ENCODE data around the gene PTPRD. TPM values are rescaled to one million over a fixed set of nuclear protein-coding genes. Genes with fewer than 3 reads are reported as not detected.

The PTPRD gene
- total RNA-seq, 1 experiment from 2014 or later: not detected

- no peak overlapping the region for H3K4me3 Mint-ChIP-seq (ENCODE audit: unreplicated experiment)
- H3K9me3 Mint-ChIP-seq (ENCODE audit: unreplicated experiment): no peaks in the 10 kb centered on the region
- intact Hi-C loops (cut with micrococcal nuclease): no loop called here
- peaks cover 24% of the 10 kb centered on the region for H3K27me3 Mint-ChIP-seq (ENCODE audit: insufficient read depth, unreplicated experiment)
- POLR2A ChIA-PET: no interaction called here
- H3K4me1 Mint-ChIP-seq (ENCODE audit: insufficient read depth, unreplicated experiment): no peaks in the 10 kb centered on the region
- no peak for DNase-seq (ENCODE audit: unreplicated experiment)
- CTCF ChIA-PET: interaction anchor here (0.7 kb wide), 1 partner anchor 707 kb away, joined by 4 read pairs; no protein-coding TSS in a partner anchor
- TF ChIP-seq, protein P1, sequence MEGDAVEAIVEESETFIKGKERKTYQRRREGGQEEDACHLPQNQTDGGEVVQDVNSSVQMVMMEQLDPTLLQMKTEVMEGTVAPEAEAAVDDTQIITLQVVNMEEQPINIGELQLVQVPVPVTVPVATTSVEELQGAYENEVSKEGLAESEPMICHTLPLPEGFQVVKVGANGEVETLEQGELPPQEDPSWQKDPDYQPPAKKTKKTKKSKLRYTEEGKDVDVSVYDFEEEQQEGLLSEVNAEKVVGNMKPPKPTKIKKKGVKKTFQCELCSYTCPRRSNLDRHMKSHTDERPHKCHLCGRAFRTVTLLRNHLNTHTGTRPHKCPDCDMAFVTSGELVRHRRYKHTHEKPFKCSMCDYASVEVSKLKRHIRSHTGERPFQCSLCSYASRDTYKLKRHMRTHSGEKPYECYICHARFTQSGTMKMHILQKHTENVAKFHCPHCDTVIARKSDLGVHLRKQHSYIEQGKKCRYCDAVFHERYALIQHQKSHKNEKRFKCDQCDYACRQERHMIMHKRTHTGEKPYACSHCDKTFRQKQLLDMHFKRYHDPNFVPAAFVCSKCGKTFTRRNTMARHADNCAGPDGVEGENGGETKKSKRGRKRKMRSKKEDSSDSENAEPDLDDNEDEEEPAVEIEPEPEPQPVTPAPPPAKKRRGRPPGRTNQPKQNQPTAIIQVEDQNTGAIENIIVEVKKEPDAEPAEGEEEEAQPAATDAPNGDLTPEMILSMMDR (IDR thresholded peaks at IDR 0.05; ENCODE audit: unreplicated experiment): no peak
- BruUV-seq (replicated peaks): no TSS peak
- no peak overlapping the region for H3K27ac Mint-ChIP-seq (ENCODE audit: low read depth, unreplicated experiment)
- H3K36me3 Mint-ChIP-seq (ENCODE audit: insufficient read depth, unreplicated experiment): no peaks in the 10 kb centered on the region
Observed at GRCh38 chr9:9538766-9539165, 1074.0 kb downstream of the PTPRD start.

- TF ChIP-seq, protein P1 (IDR thresholded peaks at IDR 0.05; ENCODE audit: unreplicated experiment): no peak
- Mint-ChIP-seq H3K36me3 (ENCODE audit: insufficient read depth, unreplicated experiment) (no peaks in the 10 kb centered on the region), H3K27me3 (ENCODE audit: insufficient read depth, unreplicated experiment) (peaks cover 24% of the 10 kb centered on the region), H3K27ac (ENCODE audit: low read depth, unreplicated experiment) (no peak overlapping the region), H3K4me3 (ENCODE audit: unreplicated experiment) (no peak overlapping the region), H3K4me1 (ENCODE audit: insufficient read depth, unreplicated experiment) (no peaks in the 10 kb centered on the region), H3K9me3 (ENCODE audit: unreplicated experiment) (no peaks in the 10 kb centered on the region)
- ChIA-PET CTCF (interaction anchor here (0.7 kb wide), 1 partner anchor 707 kb away, joined by 4 read pairs; no protein-coding TSS in a partner anchor), POLR2A (no interaction called here)
- no TSS peak for BruUV-seq (replicated peaks)
- no peak for DNase-seq (ENCODE audit: unreplicated experiment)
- intact Hi-C loops (cut with micrococcal nuclease): no loop called here
Observed at GRCh38 chr9:9538356-9538755, 1074.4 kb downstream of the PTPRD start.

- H3K9me3 Mint-ChIP-seq (ENCODE audit: unreplicated experiment): no peaks in the 10 kb centered on the region
- TF ChIP-seq, protein P1 (IDR thresholded peaks at IDR 0.05; ENCODE audit: unreplicated experiment): no peak
- H3K27me3 Mint-ChIP-seq (ENCODE audit: insufficient read depth, unreplicated experiment): peaks cover 16% of the 10 kb centered on the region
- ChIA-PET POLR2A (no interaction called here), CTCF (interaction anchor here (0.6 kb wide), 1 partner anchor 1477 kb away, joined by 3 read pairs; no protein-coding TSS in a partner anchor)
- no peak overlapping the region for H3K27ac Mint-ChIP-seq (ENCODE audit: low read depth, unreplicated experiment)
- BruUV-seq (replicated peaks): no TSS peak
- no peak overlapping the region for H3K4me3 Mint-ChIP-seq (ENCODE audit: unreplicated experiment)
- H3K4me1 Mint-ChIP-seq (ENCODE audit: insufficient read depth, unreplicated experiment): no peaks in the 10 kb centered on the region
- intact Hi-C loops (cut with micrococcal nuclease): no loop called here
- H3K36me3 Mint-ChIP-seq (ENCODE audit: insufficient read depth, unreplicated experiment): no peaks in the 10 kb centered on the region
- no peak for DNase-seq (ENCODE audit: unreplicated experiment)
Observed at GRCh38 chr9:9536523-9536922, 1076.3 kb downstream of the PTPRD start.

DNA sequence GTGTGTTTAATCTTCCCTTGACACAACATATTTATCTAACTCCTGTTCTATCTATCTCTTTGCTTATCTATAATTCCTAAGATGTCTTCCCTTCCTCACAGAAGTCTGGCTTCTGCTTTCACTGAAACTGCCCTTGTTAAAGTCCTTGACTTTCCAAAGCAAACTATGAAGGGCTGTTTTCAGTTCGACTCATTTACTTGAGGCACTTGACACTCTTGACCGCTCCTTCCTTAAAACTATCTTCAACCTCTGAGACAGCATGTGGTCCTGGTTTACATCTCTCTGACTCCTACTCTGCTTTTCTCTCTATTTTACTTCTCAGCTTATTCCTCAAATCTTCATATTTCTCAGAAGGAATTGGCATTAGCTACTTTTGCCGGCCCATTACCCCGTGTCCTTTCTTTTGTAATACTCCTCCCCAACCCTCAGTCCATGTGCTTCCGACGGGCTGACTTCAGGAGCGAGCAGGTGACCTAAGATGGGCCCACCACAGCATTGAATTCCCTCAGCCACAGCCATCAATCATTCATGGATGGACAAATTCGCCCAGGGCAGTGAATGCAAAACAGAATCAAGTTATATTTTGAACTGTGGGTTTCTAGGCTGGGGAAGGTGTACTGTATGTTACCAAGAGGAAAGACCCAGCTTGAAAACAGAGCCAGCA, 1089.2 kb downstream of the PTPRD start:
- Mint-ChIP-seq H3K27ac (ENCODE audit: low read depth, unreplicated experiment) (no peak overlapping the region), H3K36me3 (ENCODE audit: insufficient read depth, unreplicated experiment) (no peaks in the 10 kb centered on the region), H3K4me1 (ENCODE audit: insufficient read depth, unreplicated experiment) (no peaks in the 10 kb centered on the region), H3K9me3 (ENCODE audit: unreplicated experiment) (no peaks in the 10 kb centered on the region), H3K27me3 (ENCODE audit: insufficient read depth, unreplicated experiment) (peaks cover 30% of the 10 kb centered on the region), H3K4me3 (ENCODE audit: unreplicated experiment) (no peak overlapping the region)
- DNase-seq (ENCODE audit: unreplicated experiment): no peak
- BruUV-seq (replicated peaks): no TSS peak
- ChIA-PET POLR2A (interaction anchor here (0.6 to 0.7 kb wide), 3 partner anchors 64 to 1678 kb away, joined by 3 read pairs; no protein-coding TSS in a partner anchor), CTCF (interaction anchor here (0.6 kb wide), 2 partner anchors 305 to 322 kb away, joined by 3 read pairs; no protein-coding TSS in a partner anchor)
- intact Hi-C loops (cut with micrococcal nuclease): no loop called here
- TF ChIP-seq, protein P1 (IDR thresholded peaks at IDR 0.05; ENCODE audit: unreplicated experiment): no peak
